K562 (cell line): ENCODE data around the gene HCAR3. TPM values are rescaled to one million over a fixed set of nuclear protein-coding genes. Genes with fewer than 3 reads are reported as not detected.

Experiments
- CBX1 ChIP-seq: sonication (generic); IDR thresholded peaks from 2 replicates; pipeline ENCODE4 v1.6.1; 2016; ENCODE audit warnings: antibody characterized with exemption, low read depth, mild to moderate bottlenecking
- CHCHD3 ChIP-seq: fragments of 250-450 bp; sonication (Bioruptor Pico); IDR thresholded peaks from 2 replicates; pipeline ENCODE4 v2.1.2; 2022; ENCODE audit warnings: mild to moderate bottlenecking
- DACH1 ChIP-seq: fragments of 450-650 bp; IDR thresholded peaks from 2 replicates; pipeline ENCODE4 v1.6.1; 2018; ENCODE audit not compliant: partially characterized antibody
- HNRNPK ChIP-seq: fragments of 200-400 bp; formaldehyde crosslinking; IDR thresholded peaks from one replicate; pipeline ENCODE4 v1.6.1; 2018; ENCODE audit warnings: mild to moderate bottlenecking, low read depth, low read length; ENCODE audit not compliant: poor library complexity, severe bottlenecking
- HNRNPLL ChIP-seq: fragments of 200-400 bp; formaldehyde crosslinking; IDR thresholded peaks from 2 replicates; pipeline ENCODE4 v1.6.1; 2017; ENCODE audit warnings: low read length, low read depth, mild to moderate bottlenecking; ENCODE audit not compliant: poor library complexity, severe bottlenecking
- IRF2 ChIP-seq: sonication (generic); formaldehyde crosslinking; IDR thresholded peaks from 2 replicates; pipeline ENCODE4 v1.8.1; 2022; ENCODE audit warnings: mild to moderate bottlenecking, missing genetic modification reagents
- MLLT1 ChIP-seq, 2 experiments: fragments of 450-650 bp; IDR thresholded peaks; 2 replicates each; pipeline ENCODE4 v1.6.1; 2016
- NFIC ChIP-seq: fragments of 450-650 bp; IDR thresholded peaks from 2 replicates; pipeline ENCODE4 v1.6.1; 2017; ENCODE audit warnings: mild to moderate bottlenecking, inconsistent platforms
- POLR2A ChIP-seq: fragments of 450-650 bp; conservative IDR thresholded peaks from 2 replicates; pipeline ENCODE4 v1.6.1; 2016
- SNIP1 ChIP-seq: fragments of 450-650 bp; IDR thresholded peaks from 2 replicates; pipeline ENCODE4 v1.7.1; 2017; ENCODE audit warnings: low read depth, mild to moderate bottlenecking
- TGIF2 ChIP-seq: sonication (generic); formaldehyde crosslinking; IDR thresholded peaks from 2 replicates; pipeline ENCODE4 v1.8.1; 2022; ENCODE audit warnings: mild to moderate bottlenecking, missing genetic modification reagents, moderate library complexity
- TRIM24 ChIP-seq, 2 experiments: fragments of 450-650 bp; IDR thresholded peaks; 2 replicates each; pipeline ENCODE4 v1.6.1; 2016
- U2AF1 ChIP-seq: fragments of 200-400 bp; formaldehyde crosslinking; optimal IDR thresholded peaks from 2 replicates; pipeline ENCODE3; 2017; ENCODE audit warnings: mild to moderate bottlenecking, low read depth, low read length, moderate library complexity
- ZFX ChIP-seq: sonication (generic); formaldehyde crosslinking; IDR thresholded peaks from 2 replicates; pipeline ENCODE4 v1.8.0; 2022; ENCODE audit warnings: mild to moderate bottlenecking, missing genetic modification reagents, moderate library complexity
- ZNF197 ChIP-seq: fragments of 200-800 bp; sonication (Bioruptor generic); IDR thresholded peaks from 2 replicates; pipeline ENCODE4 v1.6.1; 2016; ENCODE audit warnings: low read depth, missing genetic modification characterization, missing compliant biosample characterization
- ZNF263 ChIP-seq: sonication (generic); formaldehyde crosslinking; IDR thresholded peaks from 2 replicates; pipeline ENCODE4 v1.8.0; 2022; ENCODE audit warnings: mild to moderate bottlenecking, missing genetic modification reagents, borderline replicate concordance
- ZNF644 ChIP-seq: fragments of 200-800 bp; sonication (Bioruptor generic); IDR thresholded peaks from 2 replicates; pipeline ENCODE4 v1.6.1; 2016; ENCODE audit warnings: low read depth, missing genetic modification characterization, missing compliant biosample characterization
- polyA plus RNA-seq, 8 experiments: library from polyadenylated mRNA; depleted of rRNA in 4 of 8; stranded (reverse) in 5 of 8; unstranded in 3 of 8; fragments of >200 nt; fragmentation: Nextera tagmentation in 2 of 8; fragmentation: Illumina TruSeq in 1 of 8; extraction: Ambion mirVana in 2 of 8; extraction: Trizol in 1 of 8; gene quantifications; 2 replicates each; pipeline versions ENCODE4 v1.2.1 to v1.2.3, GENCODE V29; 2011 to 2014; ENCODE audit warnings: inconsistent platforms in 1 of 8, missing spikeins in 1 of 8
- total RNA-seq, 7 experiments: library from RNA; depleted of rRNA in 6 of 7; stranded (reverse); fragments of >200 nt in 6 of 7; fragmentation: Illumina TruSeq in 2 of 7; extraction: Trizol in 2 of 7; gene quantifications; 2 replicates each; pipeline versions ENCODE4 v1.2.1 to v1.2.3, GENCODE V29; 2011 to 2021; ENCODE audit warnings: low replicate concordance in 1 of 7
- TF ChIP-seq, protein P1 (sequence below), 2 experiments: fragments of 450-650 bp in 1 of 2; sonication (generic) in 1 of 2; formaldehyde crosslinking in 1 of 2; IDR thresholded peaks; 2 replicates each; pipeline versions ENCODE4 v1.7.1 to v1.9.0; 2016 to 2022; ENCODE audit warnings: inconsistent platforms in 1 of 2, mild to moderate bottlenecking in 1 of 2, missing genetic modification reagents in 1 of 2

The HCAR3 gene
- total and polyA plus RNA-seq, 9 of the 15 experiments (the other 6 are each of a cell fraction or from before 2014, with no cell fraction given), result not detected

DNA sequence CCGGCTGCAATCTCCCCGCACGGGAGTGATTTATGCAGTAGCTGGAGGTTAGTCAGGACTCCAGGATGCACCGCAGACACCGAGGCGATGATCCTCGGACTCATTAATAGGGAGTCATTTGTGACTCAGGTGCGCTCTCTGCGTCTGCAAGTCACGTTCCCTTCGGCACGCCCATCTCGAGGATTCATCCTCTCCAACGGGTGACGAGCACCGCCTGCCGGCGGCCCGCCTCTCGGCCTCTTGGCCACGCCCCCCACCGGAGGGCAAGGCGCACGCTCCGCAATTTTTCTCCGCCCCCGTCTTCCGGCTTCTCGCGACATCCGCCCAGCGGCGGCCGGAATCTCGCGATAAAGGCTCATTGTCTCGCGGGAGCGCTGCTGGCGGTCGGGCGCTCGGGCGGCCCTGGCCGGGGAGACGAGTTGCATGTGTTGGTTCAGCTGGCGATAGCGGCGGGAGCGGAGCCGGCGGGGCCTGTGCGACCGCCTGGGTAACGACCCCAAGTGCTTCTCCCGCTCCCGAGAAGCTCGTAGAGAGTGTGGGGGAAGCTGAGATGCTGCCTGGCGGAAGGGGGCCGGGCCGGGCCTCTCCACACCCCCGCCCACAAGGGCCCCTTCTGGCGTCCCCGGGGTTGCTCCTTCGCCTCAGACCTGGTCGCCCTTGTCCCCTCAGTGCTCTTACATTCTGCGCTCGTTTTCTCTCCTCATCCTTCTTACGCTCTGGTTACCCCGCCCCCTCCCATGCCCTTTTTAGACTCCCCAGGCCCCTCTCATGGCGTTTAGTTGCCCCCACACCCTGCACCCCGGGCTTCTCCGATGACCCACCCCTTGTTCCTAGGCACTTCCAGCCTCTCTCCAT is 36.1 kb upstream of the HCAR3 start, which contains the start of gene DENR (continued):
- TF ChIP-seq, protein P1, sequence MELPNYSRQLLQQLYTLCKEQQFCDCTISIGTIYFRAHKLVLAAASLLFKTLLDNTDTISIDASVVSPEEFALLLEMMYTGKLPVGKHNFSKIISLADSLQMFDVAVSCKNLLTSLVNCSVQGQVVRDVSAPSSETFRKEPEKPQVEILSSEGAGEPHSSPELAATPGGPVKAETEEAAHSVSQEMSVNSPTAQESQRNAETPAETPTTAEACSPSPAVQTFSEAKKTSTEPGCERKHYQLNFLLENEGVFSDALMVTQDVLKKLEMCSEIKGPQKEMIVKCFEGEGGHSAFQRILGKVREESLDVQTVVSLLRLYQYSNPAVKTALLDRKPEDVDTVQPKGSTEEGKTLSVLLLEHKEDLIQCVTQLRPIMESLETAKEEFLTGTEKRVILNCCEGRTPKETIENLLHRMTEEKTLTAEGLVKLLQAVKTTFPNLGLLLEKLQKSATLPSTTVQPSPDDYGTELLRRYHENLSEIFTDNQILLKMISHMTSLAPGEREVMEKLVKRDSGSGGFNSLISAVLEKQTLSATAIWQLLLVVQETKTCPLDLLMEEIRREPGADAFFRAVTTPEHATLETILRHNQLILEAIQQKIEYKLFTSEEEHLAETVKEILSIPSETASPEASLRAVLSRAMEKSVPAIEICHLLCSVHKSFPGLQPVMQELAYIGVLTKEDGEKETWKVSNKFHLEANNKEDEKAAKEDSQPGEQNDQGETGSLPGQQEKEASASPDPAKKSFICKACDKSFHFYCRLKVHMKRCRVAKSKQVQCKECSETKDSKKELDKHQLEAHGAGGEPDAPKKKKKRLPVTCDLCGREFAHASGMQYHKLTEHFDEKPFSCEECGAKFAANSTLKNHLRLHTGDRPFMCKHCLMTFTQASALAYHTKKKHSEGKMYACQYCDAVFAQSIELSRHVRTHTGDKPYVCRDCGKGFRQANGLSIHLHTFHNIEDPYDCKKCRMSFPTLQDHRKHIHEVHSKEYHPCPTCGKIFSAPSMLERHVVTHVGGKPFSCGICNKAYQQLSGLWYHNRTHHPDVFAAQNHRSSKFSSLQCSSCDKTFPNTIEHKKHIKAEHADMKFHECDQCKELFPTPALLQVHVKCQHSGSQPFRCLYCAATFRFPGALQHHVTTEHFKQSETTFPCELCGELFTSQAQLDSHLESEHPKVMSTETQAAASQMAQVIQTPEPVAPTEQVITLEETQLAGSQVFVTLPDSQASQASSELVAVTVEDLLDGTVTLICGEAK (IDR thresholded peaks at IDR 0.05), result peak; percentile 60
- TF ChIP-seq, protein P1 (CRISPR knock-in tag; IDR thresholded peaks at IDR 0.05), result no peak
- TF ChIP-seq SNIP1 (no peak), IRF2 (CRISPR knock-in tag) (no peak), CHCHD3 (no peak), ZNF644 (no peak), U2AF1 (peak; percentile 39), CBX1 (peak; percentile 77; the same call in 1 of the 2 replicates), TGIF2 (CRISPR knock-in tag) (no peak), ZFX (peak; percentile 99), TRIM24 (IDR thresholded peaks at IDR 0.05) (peak in 1 of 2 experiments; percentile 33; a peak in 1 of 4 replicates), ZNF197 (CRISPR knock-in tag) (no peak), HNRNPLL (peak; percentile 97), HNRNPK (no peak), POLR2A (peak; percentile 97), NFIC (peak; percentile 80), MLLT1 (IDR thresholded peaks at IDR 0.05) (peak; percentile 42 to 57; a peak in 1 of 4 replicates), DACH1 (peak; percentile 54), ZNF263 (CRISPR knock-in tag) (0 out of 2 replicates have a peak, but pooled peaks have one; percentile 62)
